IgD-negative memory B cell (primary cell): Measurements from ENCODE around the gene TADA3. TPM values are rescaled to one million over a fixed set of nuclear protein-coding genes. Genes with fewer than 3 reads are reported as not detected.
A peak's percentile ranks its signal among the peaks of the same experiment; 100 is the strongest.
"Not testable (repeated sequence)": the region's sequence is repeated elsewhere in the genome, so short reads cannot be mapped to it uniquely, and the experiment has no call there.

Source experiments
- H3K27ac Mint-ChIP-seq, 3 donors: one replicate each; pipeline ENCODE4 v1.8.0; 2020 to 2022; ENCODE audit warnings: mild to moderate bottlenecking in 3 of 3, mixed read lengths in 3 of 3, moderate library complexity in 1 of 3
- H3K27me3 Mint-ChIP-seq: one replicate; pipeline ENCODE4 v1.8.0; 2021; ENCODE audit warnings: mixed read lengths
- H3K36me3 Mint-ChIP-seq: one replicate; pipeline ENCODE4 v1.8.0; 2020; ENCODE audit warnings: mild to moderate bottlenecking, mixed read lengths
- H3K4me1 Mint-ChIP-seq, 3 donors: one replicate each; pipeline ENCODE4 v1.8.0; 2020 to 2022; ENCODE audit warnings: mixed read lengths in 3 of 3, mild to moderate bottlenecking in 1 of 3
- H3K4me3 Mint-ChIP-seq, 4 donors: one replicate each; pipeline ENCODE4 v1.8.0; 2020 to 2022; ENCODE audit warnings: mild to moderate bottlenecking in 4 of 4, mixed read lengths in 4 of 4, moderate library complexity in 3 of 4
- H3K9me3 Mint-ChIP-seq, 3 donors: one replicate each; pipeline ENCODE4 v1.8.0; 2020 to 2021; ENCODE audit warnings: mixed read lengths in 3 of 3, mild to moderate bottlenecking in 1 of 3
- polyA plus RNA-seq: library from polyadenylated mRNA; unstranded; fragments of 300-500 nt; fragmentation: Illumina TruSeq; gene quantifications from one replicate; pipeline ENCODE4 v1.2.3, GENCODE V29; 2021

Gene TADA3
- polyA plus RNA-seq, 1 donor from 2014 or later: 52.6 TPM

DNA sequence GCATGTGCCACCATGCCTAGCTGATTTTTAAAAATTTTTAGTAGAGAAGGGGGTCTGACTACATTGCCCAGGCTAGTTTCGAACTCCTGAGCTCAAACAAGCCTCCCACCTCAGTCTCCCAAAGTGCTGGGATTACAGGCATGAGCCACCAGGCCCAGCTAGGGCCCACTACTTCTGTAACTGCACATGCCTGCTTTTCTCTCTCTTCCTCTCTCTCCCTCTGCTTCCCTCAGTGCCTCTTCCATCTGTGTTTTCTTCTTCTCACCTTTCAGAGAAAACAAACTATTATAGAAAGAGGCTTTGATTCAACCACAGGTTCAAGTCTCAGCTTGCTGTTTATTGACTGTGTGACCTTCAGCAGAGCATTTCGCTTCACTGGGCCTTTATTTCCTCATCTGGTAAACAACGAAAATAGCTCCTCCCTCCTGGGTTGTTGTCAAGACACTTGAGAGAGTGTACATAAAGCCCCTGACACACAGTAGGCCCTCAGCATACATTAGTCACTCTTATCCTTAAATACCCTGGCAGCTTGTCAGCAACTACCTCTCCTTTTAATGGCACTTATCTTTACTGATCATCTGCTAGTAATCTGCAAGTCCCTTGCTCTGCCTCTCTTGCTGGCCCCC, 10.2 kb downstream of the TADA3 start:
- Mint-ChIP-seq H3K9me3 (no peaks in the 10 kb centered on the region), H3K27ac (peak overlapping the region; percentile 48 to 93 (median 86)), H3K4me3 (peak overlapping the region in 2 of 4 donors; percentile 3 to 71), H3K27me3 (no peaks in the 10 kb centered on the region), H3K4me1 (peaks cover 41 to 44% (median 42%) of the 10 kb centered on the region in 3 donors), H3K36me3 (peaks cover 4% of the 10 kb centered on the region)

DNA sequence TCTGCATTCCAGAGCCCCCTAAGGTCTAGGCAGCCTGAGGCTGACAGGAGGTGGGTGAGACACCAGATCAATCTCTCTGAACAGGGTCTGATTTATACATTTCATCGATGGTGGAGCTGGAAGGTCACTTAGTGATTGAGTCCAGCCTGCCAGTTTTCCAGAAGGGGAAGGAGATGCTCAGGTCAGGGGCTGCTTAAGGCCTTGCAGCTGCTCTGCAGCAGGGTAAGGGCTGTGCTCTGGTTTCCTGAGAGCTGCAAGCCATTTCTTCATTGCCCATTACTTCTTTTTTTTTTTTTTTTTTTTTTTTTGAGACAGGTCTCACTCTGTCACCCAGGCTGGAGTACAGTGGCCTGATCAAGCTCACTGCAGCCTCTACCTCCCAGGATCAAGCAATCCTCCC, 10.7 kb downstream of the TADA3 start:
- Mint-ChIP-seq H3K27me3 (no peaks in the 10 kb centered on the region), H3K4me1 (peaks cover 39 to 45% (median 42%) of the 10 kb centered on the region in 3 donors), H3K4me3 (peak overlapping the region in 3 of 4 donors; percentile 3 to 79 (median 55)), H3K36me3 (peaks cover 3% of the 10 kb centered on the region), H3K27ac (peak overlapping the region in 1 of 3 donors; percentile 67), H3K9me3 (no peaks in the 10 kb centered on the region)

DNA sequence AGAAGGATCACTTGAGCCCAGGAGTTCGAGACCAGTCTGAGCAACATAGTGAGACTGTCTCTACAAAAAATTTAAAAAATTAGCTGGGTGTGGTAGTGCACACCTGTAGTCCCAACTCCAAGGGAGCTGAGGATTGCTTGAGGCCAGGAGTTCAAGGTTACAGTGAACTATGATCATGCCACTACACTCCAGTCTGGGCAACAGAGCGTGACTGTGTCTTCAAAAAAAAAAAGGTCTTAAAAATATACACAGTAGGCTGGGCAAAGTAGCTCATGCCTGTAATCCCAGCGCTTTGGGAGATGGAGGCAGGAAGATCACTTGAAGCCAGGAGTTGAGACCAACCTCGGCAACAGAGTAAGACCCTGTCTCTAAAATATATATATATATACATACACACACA, 11.4 kb downstream of the TADA3 start:
- H3K27me3 Mint-ChIP-seq: no peaks in the 10 kb centered on the region
- peaks cover 42 to 46% (median 42%) of the 10 kb centered on the region in 3 donors for H3K4me1 Mint-ChIP-seq
- peaks cover 2% of the 10 kb centered on the region for H3K36me3 Mint-ChIP-seq
- peak overlapping the region in 3 of 4 donors; percentile 18 to 88 (median 58) for H3K4me3 Mint-ChIP-seq
- H3K9me3 Mint-ChIP-seq: no peaks in the 10 kb centered on the region
- peak overlapping the region; percentile 70 to 95 (median 74) for H3K27ac Mint-ChIP-seq

DNA sequence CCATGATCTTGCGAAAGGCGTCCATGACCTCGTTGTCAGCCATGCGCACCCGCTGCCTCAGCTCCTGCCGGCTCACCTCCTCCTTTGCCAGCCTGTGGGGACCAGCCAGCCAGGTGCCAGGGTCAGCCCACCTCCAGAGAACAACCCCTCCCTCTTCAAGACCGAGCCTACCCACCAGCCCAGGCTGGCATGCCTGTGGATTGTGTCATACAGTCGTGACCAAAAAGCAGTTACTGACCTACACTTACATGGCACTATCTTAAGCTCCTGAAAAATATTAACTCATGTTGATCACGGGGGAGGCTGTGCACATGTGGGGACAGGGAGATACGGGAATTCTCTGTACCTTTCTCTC, 11.8 kb downstream of the TADA3 start:
- H3K36me3 Mint-ChIP-seq: peaks cover 2% of the 10 kb centered on the region
- H3K4me1 Mint-ChIP-seq: peaks cover 42 to 46% (median 42%) of the 10 kb centered on the region in 3 donors
- H3K27me3 Mint-ChIP-seq: no peaks in the 10 kb centered on the region
- H3K9me3 Mint-ChIP-seq: no peaks in the 10 kb centered on the region
- peak overlapping the region; percentile 70 to 95 (median 88) for H3K27ac Mint-ChIP-seq
- H3K4me3 Mint-ChIP-seq: peak overlapping the region in 3 of 4 donors; percentile 18 to 88 (median 58)

DNA sequence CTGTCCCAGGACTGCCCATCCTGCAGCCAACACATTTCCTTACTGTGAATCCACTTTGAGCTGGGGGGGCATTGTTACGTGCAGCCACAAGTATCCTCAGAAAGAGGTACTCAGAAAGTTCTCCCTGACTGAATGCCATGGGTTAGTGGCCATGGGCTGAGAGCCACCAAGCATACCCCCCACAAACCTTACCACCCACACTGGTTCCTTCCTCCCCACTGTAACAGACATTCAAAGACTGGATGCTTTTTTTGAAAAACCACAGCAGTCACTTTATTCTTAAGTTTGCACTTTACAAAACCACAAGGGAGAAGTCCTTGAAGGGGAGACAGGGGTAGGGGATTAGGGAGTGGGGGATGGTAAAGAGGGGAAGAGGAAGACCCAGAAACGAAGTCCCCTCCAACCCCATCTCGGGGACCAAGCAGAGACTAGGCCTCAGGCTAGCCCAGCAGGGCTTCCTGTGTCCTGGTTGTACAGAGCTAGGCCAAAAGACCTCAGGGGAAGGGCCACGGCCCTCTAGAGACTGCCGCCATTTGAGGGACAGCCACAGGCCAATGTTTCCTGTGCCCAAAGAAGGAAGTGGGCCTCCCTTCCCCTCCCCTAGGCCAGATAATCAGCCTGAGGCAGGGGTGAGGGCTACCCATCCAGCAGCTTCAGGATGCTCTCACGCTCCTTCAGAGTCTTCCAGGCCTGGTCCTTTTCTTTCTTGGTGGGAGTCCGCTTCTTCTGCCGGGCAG, 12.4 kb downstream of the TADA3 start:
- Mint-ChIP-seq H3K4me1 (peaks cover 42 to 46% (median 42%) of the 10 kb centered on the region in 3 donors), H3K9me3 (no peaks in the 10 kb centered on the region), H3K36me3 (peaks cover 2% of the 10 kb centered on the region), H3K27ac (peak overlapping the region; percentile 70 to 95 (median 88)), H3K27me3 (no peaks in the 10 kb centered on the region), H3K4me3 (peak overlapping the region in 3 of 4 donors; percentile 18 to 88 (median 58))

DNA sequence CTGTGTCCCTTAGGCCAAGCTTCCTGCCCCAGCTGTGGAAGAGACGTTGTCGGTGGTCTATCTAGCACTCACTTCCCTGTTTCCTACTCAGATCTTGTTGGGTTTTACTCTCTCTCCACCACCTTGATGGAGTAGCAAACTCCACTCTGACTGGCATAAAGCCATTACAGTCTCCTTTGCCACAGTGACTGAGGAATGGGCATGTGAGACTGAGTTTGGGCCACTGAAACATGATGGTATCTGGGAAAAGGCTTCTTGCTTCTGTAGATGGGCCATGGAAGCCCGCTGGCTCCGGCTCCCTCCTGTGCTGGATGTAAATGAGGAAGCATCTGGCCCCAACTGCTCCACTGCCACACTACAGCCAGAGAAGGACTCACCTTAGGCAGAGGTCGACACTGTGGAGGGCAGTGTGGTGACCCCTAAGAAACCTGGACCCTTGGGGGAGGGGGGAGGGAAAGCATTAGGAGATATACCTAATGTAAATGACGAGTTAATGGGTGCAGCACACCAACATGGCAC, 13.1 kb downstream of the TADA3 start:
- H3K27ac Mint-ChIP-seq: peak overlapping the region; percentile 70 to 95 (median 88)
- H3K36me3 Mint-ChIP-seq: peaks cover 2% of the 10 kb centered on the region
- H3K27me3 Mint-ChIP-seq: no peaks in the 10 kb centered on the region
- H3K4me3 Mint-ChIP-seq: peak overlapping the region in 3 of 4 donors; percentile 14 to 88 (median 58)
- peaks cover 42 to 46% (median 42%) of the 10 kb centered on the region in 3 donors for H3K4me1 Mint-ChIP-seq
- no peaks in the 10 kb centered on the region for H3K9me3 Mint-ChIP-seq

DNA sequence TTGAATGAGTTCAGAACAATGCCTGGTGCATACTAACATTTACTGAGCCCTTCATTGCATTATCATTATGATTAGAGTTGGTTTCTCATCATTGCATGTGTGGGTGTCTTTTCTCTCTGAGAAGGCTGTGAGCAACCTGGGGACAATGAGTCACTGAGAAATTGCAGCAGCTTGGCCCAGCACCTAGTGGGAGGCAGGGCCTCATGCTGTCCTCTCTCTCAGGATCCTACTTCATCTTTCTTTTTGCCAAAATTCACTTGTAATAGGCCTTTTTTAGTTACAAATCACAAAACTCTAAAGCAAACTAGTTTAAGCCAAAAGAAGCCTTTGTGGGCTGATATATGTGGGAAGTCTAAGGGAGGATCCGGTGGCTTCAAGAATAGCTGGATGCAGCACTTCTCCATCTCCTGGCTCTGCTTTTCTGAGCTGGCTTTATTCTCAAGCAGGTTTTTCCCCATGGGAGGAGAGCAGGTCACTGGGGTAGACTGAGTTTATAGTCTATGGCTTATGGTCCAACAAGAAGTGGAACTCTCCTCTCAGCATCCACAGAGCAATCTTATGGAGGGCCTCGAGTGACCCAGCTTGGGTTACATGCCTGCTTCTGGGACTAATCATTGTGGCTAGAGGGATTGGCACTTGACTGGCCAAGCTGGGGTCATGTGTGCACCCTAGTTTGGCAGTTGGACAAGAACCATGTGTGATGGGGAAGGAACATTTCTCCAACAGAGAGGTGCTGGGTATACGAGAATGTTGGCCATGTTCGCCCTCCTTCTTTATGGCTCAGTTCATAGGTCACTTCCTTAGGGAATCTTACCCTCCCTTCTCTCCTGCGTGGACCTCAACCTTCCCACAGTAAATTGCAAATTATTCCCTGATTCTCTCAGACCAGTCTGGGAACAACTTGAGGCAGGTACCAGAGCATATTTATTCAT, 13.9 kb downstream of the TADA3 start:
- Mint-ChIP-seq H3K4me1 (peaks cover 42 to 46% (median 44%) of the 10 kb centered on the region in 3 donors), H3K27ac (peak overlapping the region in 1 of 3 donors; percentile 95), H3K27me3 (no peaks in the 10 kb centered on the region), H3K9me3 (no peaks in the 10 kb centered on the region), H3K4me3 (peak overlapping the region in 3 of 4 donors; percentile 14 to 88 (median 70)), H3K36me3 (peaks cover 1% of the 10 kb centered on the region)

DNA sequence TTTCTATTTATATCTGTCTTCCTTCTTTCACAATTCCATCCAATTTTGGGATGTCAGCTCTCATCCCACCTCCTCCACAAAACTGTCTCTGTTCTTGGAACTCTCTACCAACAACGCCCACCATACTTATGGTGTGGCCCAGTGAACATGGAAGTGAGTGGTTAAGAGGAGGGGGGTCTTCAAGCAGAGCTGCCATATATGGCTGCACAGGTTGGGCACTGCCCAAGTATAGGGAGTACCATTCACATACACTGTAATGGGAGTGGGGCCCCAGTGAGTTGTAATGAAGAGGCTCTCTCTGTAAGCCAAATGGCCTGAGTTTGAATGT, 14.6 kb downstream of the TADA3 start:
- peak overlapping the region in 1 of 3 donors; percentile 67 for H3K27ac Mint-ChIP-seq
- H3K36me3 Mint-ChIP-seq: peaks cover 1% of the 10 kb centered on the region
- H3K27me3 Mint-ChIP-seq: no peaks in the 10 kb centered on the region
- H3K4me3 Mint-ChIP-seq: peak overlapping the region in 1 of 4 donors; percentile 43
- H3K9me3 Mint-ChIP-seq: no peaks in the 10 kb centered on the region
- H3K4me1 Mint-ChIP-seq: peaks cover 38 to 42% (median 40%) of the 10 kb centered on the region in 3 donors

DNA sequence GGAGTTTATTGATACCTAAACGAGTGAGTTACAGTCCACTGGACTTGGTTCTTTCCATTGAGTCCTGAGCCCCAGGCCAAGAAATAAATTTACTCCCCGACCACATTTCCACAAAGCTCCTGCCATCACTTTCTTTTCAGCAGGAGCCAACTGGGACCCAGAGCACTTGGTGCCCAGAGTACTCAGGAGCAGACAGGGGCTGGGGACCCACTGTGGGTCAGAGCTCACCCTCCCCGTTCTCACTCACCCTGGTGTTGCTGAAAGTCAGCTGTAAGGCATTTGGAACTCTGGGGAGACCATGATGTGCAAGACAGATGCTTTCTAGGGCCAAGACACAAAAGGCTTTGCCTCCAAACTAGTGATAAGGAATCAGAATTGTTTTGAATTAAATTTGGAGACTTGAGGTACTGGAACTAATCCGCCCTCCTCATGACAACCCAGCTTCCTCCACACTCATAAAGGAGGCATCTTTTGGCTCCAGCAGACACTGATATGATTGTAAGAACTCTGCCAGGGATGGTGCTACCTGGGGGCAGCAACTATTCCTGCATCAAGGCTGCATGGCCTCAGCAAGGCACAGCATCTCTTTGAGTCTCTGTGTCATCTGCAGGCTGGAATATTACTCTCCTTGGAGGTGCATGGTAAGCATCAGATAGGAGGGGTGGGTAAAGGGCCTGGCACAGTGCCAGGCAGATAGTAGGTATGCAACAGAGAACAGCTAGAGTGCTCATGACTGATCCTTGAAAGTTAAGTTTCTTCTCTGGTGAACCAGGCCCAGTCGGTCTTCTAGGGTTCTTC, 15.2 kb downstream of the TADA3 start:
- H3K36me3 Mint-ChIP-seq: peaks cover 1% of the 10 kb centered on the region

DNA sequence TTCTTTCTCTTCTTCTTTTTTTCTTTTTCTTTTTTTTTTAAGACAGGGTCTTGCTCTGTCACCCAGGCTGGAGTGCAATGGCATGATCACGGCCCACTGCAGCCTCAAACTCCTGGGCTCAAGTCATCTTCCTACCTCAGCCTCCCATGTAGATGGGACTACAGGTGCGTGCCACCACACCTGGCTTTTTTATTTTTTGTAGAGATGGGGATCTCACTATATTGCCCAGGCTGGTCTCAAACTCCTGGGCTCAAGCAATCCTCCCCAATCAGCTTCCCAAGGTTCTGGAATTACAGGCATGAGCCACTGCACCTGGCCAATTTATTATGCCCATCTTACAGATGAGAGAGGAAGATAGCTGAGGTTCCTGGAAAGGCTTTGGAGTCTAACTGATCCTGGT, 21.3 kb downstream of the TADA3 start:
- not testable (repeated sequence) for H3K27ac Mint-ChIP-seq, H3K4me3 Mint-ChIP-seq, H3K27me3 Mint-ChIP-seq

More for the DNA sequence above, 15.2 kb downstream of the TADA3 start:
- Mint-ChIP-seq H3K27me3 (no peaks in the 10 kb centered on the region), H3K4me1 (peaks cover 35 to 37% (median 36%) of the 10 kb centered on the region in 3 donors), H3K4me3 (no peak overlapping the region), H3K9me3 (no peaks in the 10 kb centered on the region), H3K27ac (peak overlapping the region in 1 of 3 donors; percentile 67)

DNA sequence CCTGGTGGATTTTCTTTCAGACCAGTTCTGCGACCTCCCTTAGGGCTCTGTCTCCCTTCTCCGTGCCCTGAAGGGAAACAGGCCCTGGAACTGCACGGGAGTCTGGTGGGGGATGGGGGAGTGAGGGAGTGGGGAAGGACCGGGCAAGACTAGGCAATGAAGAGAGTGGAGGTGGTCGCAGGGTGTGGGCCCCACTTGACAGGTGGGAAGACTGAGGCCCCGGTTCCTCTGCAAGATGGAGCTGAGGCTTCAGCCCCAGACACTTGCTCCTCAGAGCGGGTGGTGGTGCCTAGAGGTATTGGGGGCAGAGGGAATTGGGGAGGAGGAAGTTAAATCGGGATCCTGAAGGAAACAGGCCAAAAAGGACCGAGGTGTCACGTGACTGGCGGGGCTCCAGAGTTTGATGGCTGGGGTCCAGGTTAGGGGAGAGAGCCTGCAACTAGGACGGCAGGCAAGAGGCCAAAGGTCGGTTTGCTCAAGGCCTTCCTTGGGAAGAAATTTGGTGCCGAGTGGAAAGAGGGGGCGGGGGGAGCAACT, 21.9 kb downstream of the TADA3 start:
- Mint-ChIP-seq H3K9me3 (no peaks in the 10 kb centered on the region), H3K36me3 (peaks cover 4% of the 10 kb centered on the region), H3K4me3 (peak overlapping the region in 3 of 4 donors; percentile 68 to 77 (median 76)), H3K27ac (no peak overlapping the region), H3K4me1 (peaks cover 9 to 11% (median 9%) of the 10 kb centered on the region in 3 donors), H3K27me3 (peaks cover 8% of the 10 kb centered on the region)

More for the DNA sequence above, 21.3 kb downstream of the TADA3 start:
- H3K4me1 Mint-ChIP-seq: peaks cover 9 to 11% (median 11%) of the 10 kb centered on the region in 3 donors
- not testable (repeated sequence) for H3K36me3 Mint-ChIP-seq, H3K9me3 Mint-ChIP-seq

DNA sequence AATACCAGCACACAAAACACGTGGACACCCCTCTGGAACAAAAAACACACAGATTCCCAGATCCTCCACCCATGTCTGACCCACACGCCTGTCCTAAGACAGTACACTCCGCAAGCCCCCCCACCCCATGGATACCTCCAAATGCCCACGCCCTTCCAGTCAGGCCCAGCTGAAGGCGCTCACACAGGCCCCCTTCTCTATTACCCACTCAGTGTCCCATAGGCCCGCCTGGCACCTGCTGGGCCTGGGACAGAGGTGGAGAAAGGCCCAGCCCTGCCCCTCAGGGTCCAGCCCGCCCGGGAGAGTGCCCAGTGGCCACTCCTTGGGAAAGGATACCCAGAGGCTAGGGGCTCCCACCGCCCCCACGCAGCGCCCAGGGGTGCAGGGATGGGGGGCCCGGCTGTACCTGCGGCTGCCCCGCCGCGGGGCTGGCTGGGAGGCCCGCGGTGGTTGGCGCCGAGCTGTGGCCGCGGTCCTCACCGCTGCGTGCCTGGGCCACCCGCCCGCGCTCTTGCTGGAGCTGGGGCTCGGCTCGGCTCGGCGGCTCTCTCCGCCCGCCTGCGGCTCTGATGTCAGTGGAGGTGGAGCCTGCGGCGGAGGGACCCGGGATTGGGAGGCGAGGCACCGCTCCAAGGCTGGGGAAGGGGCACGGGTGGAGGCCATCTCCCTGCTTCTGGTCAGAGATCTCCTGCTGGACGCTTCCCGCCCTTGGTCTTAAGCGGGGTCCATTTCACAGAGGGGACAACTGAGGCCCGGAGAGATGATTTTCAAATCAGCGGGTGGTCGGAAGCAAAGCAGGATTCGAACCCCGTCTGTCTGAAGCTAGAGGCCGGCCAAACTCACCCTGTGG, 22.6 kb downstream of the TADA3 start, which contains the start of gene CAMK1:
Gene CAMK1, minus strand, starts transcription at position 522 of the 850 bp plus-strand sequence. CDS start 2,198 bp downstream, outside the sequence.
- peaks cover 8% of the 10 kb centered on the region for H3K27me3 Mint-ChIP-seq
- H3K4me3 Mint-ChIP-seq: peak within 1 kb of the TSS in 3 of 4 donors; percentile 68 to 91 (median 76)
- H3K4me1 Mint-ChIP-seq: peaks cover 9 to 11% (median 9%) of the 10 kb centered on the region in 3 donors
- H3K36me3 Mint-ChIP-seq: peaks cover 4% of the 10 kb centered on the region
- no peak within 1 kb of the TSS for H3K27ac Mint-ChIP-seq
- no peaks in the 10 kb centered on the region for H3K9me3 Mint-ChIP-seq

DNA sequence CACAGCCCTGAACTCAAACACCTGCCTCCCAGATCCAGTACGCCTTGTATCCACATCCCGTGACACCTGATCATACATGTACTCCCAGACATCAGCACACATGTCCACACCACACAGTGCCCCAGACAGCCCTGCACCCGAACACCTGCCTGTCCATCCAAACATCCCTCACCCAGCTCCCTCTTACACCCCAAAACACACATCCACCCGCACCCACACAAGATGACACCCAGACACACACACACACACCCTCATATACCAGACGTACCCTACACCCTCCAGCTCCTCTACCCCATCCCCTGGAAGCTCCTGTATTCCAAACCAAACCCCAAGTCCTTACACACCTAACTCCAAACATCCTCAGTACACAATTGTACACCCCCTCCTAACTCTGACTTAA, 23.3 kb downstream of the TADA3 start:
- Mint-ChIP-seq H3K27ac (no peak overlapping the region), H3K27me3 (peaks cover 8% of the 10 kb centered on the region), H3K36me3 (peaks cover 4% of the 10 kb centered on the region), H3K4me1 (peaks cover 9 to 11% (median 9%) of the 10 kb centered on the region in 3 donors), H3K9me3 (no peaks in the 10 kb centered on the region), H3K4me3 (peak overlapping the region in 2 of 4 donors; percentile 68 to 91)
